Measurements from ENCODE around the gene SLMAP.
A peak's percentile ranks its signal among the peaks of the same experiment; 100 is the strongest.

The SLMAP gene

DNA sequence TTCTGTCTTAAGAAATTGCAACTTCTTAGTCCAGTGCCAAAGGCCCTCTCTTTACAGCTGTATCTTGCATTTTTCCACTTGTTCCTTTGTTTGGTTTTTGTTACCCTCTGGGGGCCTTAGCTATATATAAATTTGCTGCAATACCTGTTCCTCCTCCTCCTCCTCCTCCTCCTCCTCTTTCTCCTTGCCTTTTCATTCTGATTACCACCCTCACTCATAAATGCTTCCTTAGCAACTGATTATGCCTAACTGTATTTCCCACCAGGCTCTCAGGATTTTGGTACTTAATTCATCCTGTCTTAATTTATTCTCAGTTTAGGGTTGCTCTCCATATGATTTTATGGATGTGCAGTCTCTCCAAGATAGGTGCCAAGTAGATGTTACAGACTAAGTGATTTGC lies 65.7 kb downstream of the SLMAP start:
- Mint-ChIP-seq H3K27me3 (no peaks in the 10 kb centered on the region), H3K9me3 (ENCODE audit: low read depth) (no peaks in the 10 kb centered on the region), H3K36me3 (no peaks in the 10 kb centered on the region), H3K4me1 (ENCODE audit: low read depth) (peaks cover 50% of the 10 kb centered on the region), H3K4me3 (no peak overlapping the region), H3K27ac (no peak overlapping the region)

DNA sequence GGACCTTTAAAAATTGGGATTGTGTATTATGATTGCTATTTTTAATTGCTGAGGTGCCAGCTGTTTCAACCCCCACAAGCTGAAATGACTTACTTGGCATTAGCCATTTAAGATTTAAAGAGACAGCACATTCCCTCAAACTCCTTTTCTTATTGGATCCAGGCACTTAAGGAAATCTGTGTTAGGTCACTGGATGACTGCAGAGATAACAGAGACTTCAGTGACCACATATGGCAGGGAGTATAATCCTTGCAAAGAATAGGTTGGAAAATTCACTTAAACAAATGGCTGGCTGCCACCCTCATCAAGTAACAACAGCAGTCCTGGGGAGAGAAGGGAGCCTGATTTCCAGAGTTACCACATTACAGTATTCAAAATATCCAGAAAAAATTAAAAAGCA lies 66.6 kb downstream of the SLMAP start:
- Mint-ChIP-seq H3K27ac (peak overlapping the region; percentile 3), H3K36me3 (no peaks in the 10 kb centered on the region), H3K4me3 (no peak overlapping the region), H3K4me1 (ENCODE audit: low read depth) (peaks cover 47% of the 10 kb centered on the region), H3K9me3 (ENCODE audit: low read depth) (no peaks in the 10 kb centered on the region), H3K27me3 (no peaks in the 10 kb centered on the region)

DNA sequence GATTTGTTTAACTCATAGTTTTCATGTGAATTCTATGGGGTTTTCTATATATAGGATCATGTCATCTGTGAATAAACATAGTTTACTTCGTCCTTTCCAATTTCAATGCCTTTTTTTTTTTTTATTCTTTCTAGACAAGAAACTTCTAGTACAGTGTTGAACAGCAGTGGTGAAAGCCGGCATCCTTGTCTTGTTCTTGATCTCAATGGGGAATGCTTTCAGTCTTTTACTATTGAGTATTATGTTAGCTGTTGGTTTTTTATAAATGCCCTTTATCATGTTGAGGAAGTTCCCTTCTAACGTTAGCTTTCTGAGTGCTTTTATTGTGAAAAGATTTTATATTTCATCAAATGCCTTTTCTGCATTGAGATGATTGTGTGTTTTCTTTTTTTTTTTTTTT lies 69.0 kb downstream of the SLMAP start:
- H3K27ac Mint-ChIP-seq, result no peak overlapping the region
- H3K4me3 Mint-ChIP-seq, result no peak overlapping the region
- H3K9me3 Mint-ChIP-seq (ENCODE audit: low read depth), result no peaks in the 10 kb centered on the region
- peaks cover 38% of the 10 kb centered on the region for H3K4me1 Mint-ChIP-seq (ENCODE audit: low read depth)
- no peaks in the 10 kb centered on the region for H3K36me3 Mint-ChIP-seq
- no peaks in the 10 kb centered on the region for H3K27me3 Mint-ChIP-seq

DNA sequence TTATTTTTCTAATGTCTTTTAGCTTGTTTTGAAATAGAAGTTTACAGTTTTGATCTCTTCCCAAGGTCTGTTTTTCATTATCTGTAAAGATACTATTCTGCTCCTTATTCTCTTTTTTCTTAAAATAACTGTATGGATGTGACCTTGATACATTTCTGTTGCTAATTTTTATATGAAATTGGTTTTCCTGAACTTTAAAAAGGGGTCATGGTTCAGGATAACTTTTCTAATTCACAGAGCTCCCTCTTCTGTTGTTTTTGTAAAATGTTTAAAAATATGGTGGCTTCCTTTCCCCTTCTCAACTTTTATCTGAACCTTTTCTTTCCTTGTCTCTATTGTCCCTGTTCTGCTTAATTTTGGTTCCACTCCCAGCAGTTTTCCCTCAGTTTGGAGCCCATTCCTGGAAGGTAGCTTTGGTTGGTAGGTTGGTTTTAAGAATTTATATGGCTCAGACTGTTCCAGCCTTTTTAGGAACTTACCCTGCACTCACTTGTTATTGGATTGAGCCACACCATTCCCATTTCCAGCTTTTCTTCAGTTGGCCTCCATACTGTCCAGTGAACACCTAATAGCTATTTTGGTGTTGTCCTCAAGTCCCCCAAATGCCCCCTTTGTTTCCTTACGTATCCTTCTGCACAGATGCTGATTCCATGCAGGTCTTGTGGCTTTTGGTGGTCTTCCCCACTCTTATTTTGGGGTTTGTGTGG lies 70.3 kb downstream of the SLMAP start:
- Mint-ChIP-seq H3K9me3 (ENCODE audit: low read depth) (no peaks in the 10 kb centered on the region), H3K36me3 (no peaks in the 10 kb centered on the region), H3K4me3 (no peak overlapping the region), H3K27ac (peak overlapping the region; percentile 1), H3K27me3 (no peaks in the 10 kb centered on the region), H3K4me1 (ENCODE audit: low read depth) (peaks cover 30% of the 10 kb centered on the region)

DNA sequence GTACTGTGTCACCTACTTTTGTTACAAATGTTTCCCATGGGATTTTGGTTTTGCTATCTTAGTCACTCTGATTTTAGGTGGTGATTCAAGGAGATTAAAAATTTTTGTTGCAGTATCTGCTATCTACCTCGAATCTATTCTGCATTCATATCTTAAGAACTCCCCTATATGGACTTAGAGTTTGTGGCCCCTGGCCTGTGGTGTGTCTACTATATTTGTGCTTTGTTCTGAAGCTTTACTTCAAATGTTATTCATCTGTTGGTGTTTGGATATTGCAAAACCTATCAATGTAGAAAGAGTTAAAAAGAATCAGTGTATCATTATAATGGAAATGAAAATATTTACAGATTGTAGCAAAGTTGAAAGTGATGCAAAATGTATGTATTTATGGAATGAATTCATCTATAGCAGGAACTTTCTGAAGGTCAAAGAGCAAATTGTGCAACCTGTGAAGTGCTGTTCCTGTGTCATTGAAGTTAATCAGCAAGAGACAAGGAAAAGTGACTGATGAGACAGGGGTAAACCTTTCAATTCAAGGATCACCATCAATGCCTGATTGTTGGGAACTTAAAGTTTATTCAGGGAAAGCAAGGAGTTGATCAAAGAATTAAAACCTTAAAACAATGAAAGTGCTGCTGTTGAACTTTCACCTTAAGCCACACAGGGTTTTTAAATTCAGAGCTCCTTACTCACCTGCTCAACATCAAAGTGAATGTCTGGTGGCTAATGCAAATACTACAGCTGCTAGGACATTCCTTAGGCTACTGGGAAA lies 71.0 kb downstream of the SLMAP start:
- H3K4me1 Mint-ChIP-seq (ENCODE audit: low read depth), result peaks cover 29% of the 10 kb centered on the region

DNA sequence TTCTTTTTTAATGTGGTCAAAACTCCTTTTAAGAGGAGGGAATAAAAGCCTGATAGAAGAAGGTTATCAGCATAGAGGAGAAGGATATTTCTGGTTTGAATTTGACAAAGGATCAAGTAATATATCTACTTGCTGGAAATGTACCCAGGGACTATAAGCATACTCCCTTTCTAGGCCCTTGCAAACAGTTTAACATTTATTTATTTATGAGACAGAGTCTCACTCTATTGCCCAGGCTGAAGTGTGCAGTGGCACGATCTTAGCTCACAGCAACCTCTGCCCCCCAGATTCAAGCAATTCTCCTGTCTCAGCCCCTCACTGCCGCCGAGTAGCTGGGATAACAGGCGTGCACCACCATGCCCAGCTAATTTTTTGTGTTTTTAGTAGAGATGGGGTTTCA lies 71.6 kb downstream of the SLMAP start:
- H3K27me3 Mint-ChIP-seq, result no peaks in the 10 kb centered on the region

More for the DNA sequence above, 71.0 kb downstream of the SLMAP start:
- Mint-ChIP-seq H3K4me3 (no peak overlapping the region), H3K36me3 (no peaks in the 10 kb centered on the region), H3K9me3 (ENCODE audit: low read depth) (no peaks in the 10 kb centered on the region), H3K27ac (no peak overlapping the region), H3K27me3 (no peaks in the 10 kb centered on the region)

DNA sequence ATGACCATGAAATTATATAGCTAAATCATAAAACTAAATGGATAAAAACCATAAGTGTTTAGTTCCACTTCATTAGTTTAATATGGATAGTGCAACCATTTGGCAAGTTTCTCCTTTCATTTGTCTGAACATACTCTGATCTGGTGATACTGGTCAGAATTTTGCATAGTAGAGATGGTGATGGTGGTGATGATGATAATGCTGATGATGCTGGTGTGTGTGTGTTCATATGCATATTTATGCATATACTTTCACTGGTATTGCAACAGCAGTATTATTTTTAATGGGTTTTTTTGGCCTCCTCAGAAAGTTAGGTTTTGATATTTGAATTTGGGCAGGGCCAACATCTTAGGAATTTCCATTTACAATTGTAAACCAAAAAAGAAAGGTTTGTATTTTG lies 76.4 kb downstream of the SLMAP start:
- no peaks in the 10 kb centered on the region for H3K27me3 Mint-ChIP-seq
- peaks cover 5% of the 10 kb centered on the region for H3K4me1 Mint-ChIP-seq (ENCODE audit: low read depth)
- no peaks in the 10 kb centered on the region for H3K9me3 Mint-ChIP-seq (ENCODE audit: low read depth)
- H3K4me3 Mint-ChIP-seq, result no peak overlapping the region
- H3K27ac Mint-ChIP-seq, result no peak overlapping the region
- H3K36me3 Mint-ChIP-seq, result no peaks in the 10 kb centered on the region

More for the DNA sequence above, 71.6 kb downstream of the SLMAP start:
- H3K4me3 Mint-ChIP-seq, result no peak overlapping the region
- H3K9me3 Mint-ChIP-seq (ENCODE audit: low read depth), result no peaks in the 10 kb centered on the region
- no peak overlapping the region for H3K27ac Mint-ChIP-seq
- H3K4me1 Mint-ChIP-seq (ENCODE audit: low read depth), result peaks cover 29% of the 10 kb centered on the region
- H3K36me3 Mint-ChIP-seq, result no peaks in the 10 kb centered on the region

DNA sequence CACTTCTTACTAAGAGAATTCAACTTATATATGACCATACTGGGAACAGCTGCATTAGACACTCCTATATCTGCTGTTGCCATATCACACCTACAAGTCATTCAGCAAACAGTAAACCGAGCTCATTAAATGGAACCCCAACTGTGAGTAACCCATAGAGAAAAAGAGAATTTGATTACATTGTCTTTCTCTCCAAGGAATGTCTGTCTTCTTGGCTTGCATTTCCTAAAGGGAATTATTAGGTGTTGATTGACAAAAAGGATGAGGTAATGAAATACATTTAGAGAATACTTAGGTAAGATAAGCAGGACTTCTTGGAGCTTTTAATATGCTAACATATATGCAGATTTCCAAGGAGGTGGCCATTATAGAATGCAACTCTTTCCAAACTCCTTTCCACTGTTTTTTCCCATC lies 76.8 kb downstream of the SLMAP start:
- peaks cover 5% of the 10 kb centered on the region for H3K4me1 Mint-ChIP-seq (ENCODE audit: low read depth)
- H3K36me3 Mint-ChIP-seq, result no peaks in the 10 kb centered on the region
- no peak overlapping the region for H3K4me3 Mint-ChIP-seq
- H3K27ac Mint-ChIP-seq, result no peak overlapping the region
- no peaks in the 10 kb centered on the region for H3K27me3 Mint-ChIP-seq
- no peaks in the 10 kb centered on the region for H3K9me3 Mint-ChIP-seq (ENCODE audit: low read depth)

DNA sequence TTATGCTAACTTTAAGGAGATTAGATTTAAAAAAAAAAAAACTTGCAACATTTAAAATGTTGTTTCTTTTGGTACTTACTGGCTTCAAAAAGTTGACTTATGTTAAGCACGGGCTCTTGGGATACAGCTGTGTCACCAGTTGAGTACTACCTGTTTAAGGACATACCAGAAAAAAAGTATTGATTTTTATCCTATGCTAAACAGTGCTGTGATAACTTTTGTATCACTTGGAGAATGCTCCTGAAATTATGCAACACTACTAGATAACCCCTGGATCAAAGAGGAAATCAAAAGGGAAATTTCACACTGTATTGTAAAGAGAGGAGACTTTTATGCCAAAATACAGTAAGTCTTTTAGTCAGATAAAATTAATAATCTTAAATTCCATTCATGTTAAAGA lies 77.7 kb downstream of the SLMAP start:
- Mint-ChIP-seq H3K4me1 (ENCODE audit: low read depth) (peaks cover 11% of the 10 kb centered on the region), H3K4me3 (no peak overlapping the region), H3K27me3 (no peaks in the 10 kb centered on the region), H3K9me3 (ENCODE audit: low read depth) (no peaks in the 10 kb centered on the region), H3K27ac (no peak overlapping the region), H3K36me3 (no peaks in the 10 kb centered on the region)

DNA sequence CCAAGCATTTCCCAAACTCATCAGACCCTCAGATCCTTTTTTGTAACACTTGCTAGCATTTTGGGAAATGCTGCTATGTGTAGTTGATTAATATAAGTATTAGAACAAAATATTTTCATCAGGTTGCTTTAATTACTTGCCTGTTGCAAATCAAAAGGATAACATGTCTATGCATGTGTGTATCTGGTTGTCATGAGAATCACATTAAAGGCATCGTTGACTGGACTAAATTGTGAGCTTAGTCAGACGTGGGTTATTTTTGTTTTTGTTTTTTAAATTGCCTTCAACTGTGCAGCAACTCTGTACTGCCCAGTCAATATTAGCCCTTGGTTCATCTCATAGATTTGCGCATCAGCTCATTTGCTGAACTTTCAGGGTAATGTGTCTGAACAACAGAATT lies 81.6 kb downstream of the SLMAP start:
- no peaks in the 10 kb centered on the region for H3K27me3 Mint-ChIP-seq
- peaks cover 2% of the 10 kb centered on the region for H3K36me3 Mint-ChIP-seq
- H3K4me1 Mint-ChIP-seq (ENCODE audit: low read depth), result peaks cover 18% of the 10 kb centered on the region
- no peak overlapping the region for H3K4me3 Mint-ChIP-seq
- H3K9me3 Mint-ChIP-seq (ENCODE audit: low read depth), result no peaks in the 10 kb centered on the region
- H3K27ac Mint-ChIP-seq, result no peak overlapping the region

DNA sequence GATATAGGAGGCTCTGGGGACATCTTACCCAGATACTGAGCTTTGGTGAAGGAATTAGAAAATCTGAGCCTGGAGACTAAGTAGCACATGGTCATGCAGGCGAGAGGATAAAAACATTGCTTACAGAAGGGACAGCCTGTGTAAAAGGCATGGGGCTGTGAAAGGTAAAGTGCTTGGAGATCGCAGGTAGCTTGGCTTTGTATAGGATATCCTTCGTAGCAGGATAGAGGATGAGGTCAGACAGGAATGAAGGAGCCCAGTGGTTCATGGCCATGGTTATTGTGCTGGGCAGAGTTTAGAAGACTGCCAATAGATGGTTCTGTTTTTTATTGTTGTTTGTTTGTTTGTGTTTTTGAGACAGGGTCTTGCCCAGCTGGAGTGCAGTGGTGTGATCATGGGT lies 82.5 kb downstream of the SLMAP start:
- no peaks in the 10 kb centered on the region for H3K9me3 Mint-ChIP-seq (ENCODE audit: low read depth)
- H3K27me3 Mint-ChIP-seq, result no peaks in the 10 kb centered on the region
- peaks cover 18% of the 10 kb centered on the region for H3K4me1 Mint-ChIP-seq (ENCODE audit: low read depth)
- no peak overlapping the region for H3K4me3 Mint-ChIP-seq
- peaks cover 2% of the 10 kb centered on the region for H3K36me3 Mint-ChIP-seq
- no peak overlapping the region for H3K27ac Mint-ChIP-seq

DNA sequence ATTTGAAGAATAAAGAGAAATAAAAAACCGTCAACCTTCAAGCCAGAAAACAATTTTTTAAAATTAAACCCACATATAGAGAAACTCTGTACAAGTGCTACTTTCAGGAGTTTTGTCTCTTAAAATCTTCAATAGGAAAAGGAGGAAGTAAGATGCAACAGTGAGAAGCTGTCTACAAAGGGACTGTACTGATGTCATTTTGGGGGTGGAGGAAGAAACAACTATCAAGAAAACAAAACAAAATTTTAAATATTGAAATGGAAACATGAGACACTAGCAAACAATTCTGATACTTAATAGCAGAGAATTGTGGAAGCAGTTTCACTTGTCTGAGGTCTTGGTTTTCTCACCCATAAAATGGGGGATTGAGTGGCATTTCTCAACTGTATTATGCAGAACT lies 84.4 kb downstream of the SLMAP start:
- peaks cover 18% of the 10 kb centered on the region for H3K4me1 Mint-ChIP-seq (ENCODE audit: low read depth)
- peaks cover 4% of the 10 kb centered on the region for H3K36me3 Mint-ChIP-seq
- H3K27ac Mint-ChIP-seq, result peak overlapping the region; percentile 2
- no peaks in the 10 kb centered on the region for H3K9me3 Mint-ChIP-seq (ENCODE audit: low read depth)
- no peaks in the 10 kb centered on the region for H3K27me3 Mint-ChIP-seq
- H3K4me3 Mint-ChIP-seq, result no peak overlapping the region

DNA sequence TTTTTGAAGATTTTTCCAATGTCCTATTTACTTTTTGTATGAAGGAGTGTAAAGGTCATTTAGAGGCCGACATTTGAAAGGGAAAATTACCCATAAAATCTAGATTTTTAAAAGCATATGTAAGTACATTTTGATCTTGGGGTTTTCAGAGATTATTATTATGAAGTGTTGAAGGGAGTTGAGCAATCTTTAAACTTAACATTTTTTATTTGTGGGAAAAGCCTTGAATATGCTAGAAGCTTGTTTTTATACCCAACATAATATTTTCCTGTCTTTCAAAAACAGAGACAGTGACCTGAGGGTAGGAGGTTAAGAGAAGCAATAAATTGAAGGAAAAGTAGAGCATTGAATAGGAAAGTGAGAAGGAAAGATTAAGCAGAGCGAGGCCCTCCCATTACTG lies 85.7 kb downstream of the SLMAP start:
- Mint-ChIP-seq H3K4me1 (ENCODE audit: low read depth) (peaks cover 19% of the 10 kb centered on the region), H3K27ac (no peak overlapping the region), H3K27me3 (no peaks in the 10 kb centered on the region), H3K36me3 (peaks cover 6% of the 10 kb centered on the region), H3K9me3 (ENCODE audit: low read depth) (no peaks in the 10 kb centered on the region), H3K4me3 (no peak overlapping the region)

DNA sequence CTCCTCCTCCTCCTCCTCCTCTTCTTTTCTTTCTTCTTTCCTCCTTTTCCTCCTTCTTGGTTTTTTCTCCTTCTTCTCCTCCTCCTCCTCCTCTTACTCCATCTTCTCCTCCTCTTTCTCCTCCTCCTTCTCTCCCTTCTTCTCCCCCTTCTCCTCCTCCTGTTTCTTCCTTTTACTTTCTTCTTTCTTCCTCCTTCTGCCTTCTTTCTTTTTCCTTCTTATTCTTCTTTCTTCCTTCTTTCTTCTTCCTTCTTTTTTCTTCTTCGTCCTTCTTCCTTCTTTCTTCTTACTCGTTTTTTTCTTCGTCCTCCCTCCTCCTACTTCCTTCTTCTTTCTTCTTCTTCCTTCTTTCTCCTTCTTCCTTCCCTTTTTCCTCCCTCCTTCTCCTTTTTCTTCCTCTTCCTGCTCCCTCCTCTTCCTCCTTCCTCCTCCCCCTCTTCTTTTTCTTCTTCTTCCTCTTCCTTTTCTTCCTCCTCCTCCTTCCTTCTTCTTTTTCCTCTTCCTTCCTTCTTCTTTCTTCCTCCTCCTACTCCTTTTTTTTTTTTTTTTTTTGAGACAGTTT lies 92.1 kb downstream of the SLMAP start:
- H3K27ac Mint-ChIP-seq, result no peak overlapping the region
- peaks cover 1% of the 10 kb centered on the region for H3K4me1 Mint-ChIP-seq (ENCODE audit: low read depth)
- H3K27me3 Mint-ChIP-seq, result no peaks in the 10 kb centered on the region
- no peak overlapping the region for H3K4me3 Mint-ChIP-seq
- no peaks in the 10 kb centered on the region for H3K9me3 Mint-ChIP-seq (ENCODE audit: low read depth)
- H3K36me3 Mint-ChIP-seq, result peaks cover 4% of the 10 kb centered on the region

DNA sequence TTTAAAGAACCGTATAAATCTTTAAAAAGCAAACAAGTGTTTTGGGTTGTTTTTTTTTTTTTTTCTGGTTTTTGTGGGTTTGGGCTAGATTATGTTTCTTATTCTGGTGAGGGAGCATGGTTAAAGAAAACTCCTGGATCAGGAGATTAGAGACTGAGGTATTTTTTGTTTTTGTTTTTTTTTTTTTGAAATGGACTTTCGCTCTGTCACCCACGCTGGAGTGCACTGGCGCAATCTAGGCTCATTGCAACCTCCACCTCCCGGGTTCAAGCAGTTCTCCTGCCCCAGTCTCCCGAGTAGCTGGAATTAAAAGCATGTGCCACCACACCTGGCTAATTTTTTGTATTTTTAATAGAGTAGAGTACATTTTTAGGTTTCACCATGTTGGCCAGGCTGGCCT lies 95.2 kb downstream of the SLMAP start:
- Mint-ChIP-seq H3K27me3 (no peaks in the 10 kb centered on the region), H3K36me3 (no peaks in the 10 kb centered on the region), H3K27ac (no peak overlapping the region), H3K9me3 (ENCODE audit: low read depth) (no peaks in the 10 kb centered on the region), H3K4me3 (no peak overlapping the region), H3K4me1 (ENCODE audit: low read depth) (no peaks in the 10 kb centered on the region)
